Activated CD8-positive, alpha-beta memory T cell treated with anti-CD3 and anti-CD28 coated beads for 4 hours (primary cell): ENCODE results near the gene MFNG.
"Not testable (repeated sequence)": the region's sequence is repeated elsewhere in the genome, so short reads cannot be mapped to it uniquely, and the experiment has no call there.

ENCODE experiments used
- DNase-seq, 2 donors: peaks; one replicate each; pipeline ENCODE4 v3.0.0-alpha.2; 2020; ENCODE audit warnings: low read depth in 2 of 2

MFNG gene

GRCh38 chr22:37473437-37473946 is 12.7 kb downstream of the MFNG start:
- DNase-seq = no peak

- DNase-seq = peak in 1 of 2 donors; percentile 17
Measured at GRCh38 chr22:37472418-37473006, 13.7 kb downstream of the MFNG start.

GRCh38 chr22:37471727-37472417 is 14.3 kb downstream of the MFNG start:
- no peak for DNase-seq

GRCh38 chr22:37470087-37470445 is 16.1 kb downstream of the MFNG start:
- no peak for DNase-seq

- DNase-seq = no peak
Measured at GRCh38 chr22:37469416-37470086, 16.6 kb downstream of the MFNG start.

- not testable (repeated sequence) for DNase-seq
Measured at GRCh38 chr22:37468201-37468695, 17.9 kb downstream of the MFNG start.

GRCh38 chr22:37467391-37467955 is 18.7 kb downstream of the MFNG start:
- no peak for DNase-seq

- DNase-seq = no peak
Measured at GRCh38 chr22:37464181-37464580, 22.0 kb downstream of the MFNG start.

GRCh38 chr22:37462983-37463382 is 23.2 kb downstream of the MFNG start:
- DNase-seq = no peak

- DNase-seq = no peak
Measured at GRCh38 chr22:37462436-37462835, 23.7 kb downstream of the MFNG start.

GRCh38 chr22:37461961-37462360 is 24.2 kb downstream of the MFNG start:
- no peak for DNase-seq

GRCh38 chr22:37460684-37461083 is 25.5 kb downstream of the MFNG start:
- DNase-seq = no peak

GRCh38 chr22:37459206-37459605 is 27.0 kb downstream of the MFNG start:
- no peak for DNase-seq

GRCh38 chr22:37457093-37457893 is 28.9 kb downstream of the MFNG start:
- DNase-seq = peak; percentile 63 to 65

GRCh38 chr22:37456346-37456745 is 29.8 kb downstream of the MFNG start:
- DNase-seq = no peak

- DNase-seq = no peak
Measured at GRCh38 chr22:37455896-37456295, 30.3 kb downstream of the MFNG start.

- no peak for DNase-seq
Measured at GRCh38 chr22:37454857-37455686, 31.1 kb downstream of the MFNG start.

- no peak for DNase-seq
Measured at GRCh38 chr22:37453696-37454095, 32.5 kb downstream of the MFNG start.

- DNase-seq = no peak
Measured at GRCh38 chr22:37451218-37451617, 35.0 kb downstream of the MFNG start.

GRCh38 chr22:37449331-37450001 is 36.7 kb downstream of the MFNG start:
- DNase-seq = no peak
